SK-N-SH (cell line): ENCODE data around the gene RYR3. TPM values are rescaled to one million over a fixed set of nuclear protein-coding genes. Genes with fewer than 3 reads are reported as not detected.

ENCODE experiments used
- CTCF ChIA-PET: fragments of 300-600, 350-600 bp; formaldehyde crosslinking; extraction: SDS; loops from one replicate; lab custom pipeline; 2021; lab: Yijun Ruan, JAX
- POLR2A ChIA-PET: fragments of 350-600 bp; sonication (Branson Sonifier 250); formaldehyde crosslinking; extraction: SDS; loops from one replicate; lab custom pipeline; 2020; ENCODE audit warnings: antibody characterized with exemption, inconsistent platforms; lab: Yijun Ruan, JAX
- DNase-seq: peaks from one replicate; pipeline ENCODE4 v3.0.0; 2012
- H2AFZ ChIP-seq: fragments of 200-600 bp; sonication (generic); 2 replicates; pipeline ENCODE4 v1.8.1; 2016; ENCODE audit warnings: antibody characterized with exemption, mild to moderate bottlenecking, low read depth
- H3F3A ChIP-seq: fragments of 200-600 bp; sonication (generic); replicated peaks from 2 replicates; pipeline ENCODE3; 2016; ENCODE audit warnings: antibody characterized with exemption, mild to moderate bottlenecking; ENCODE audit not compliant: insufficient read depth
- H3K27ac ChIP-seq, 2 experiments: fragments of 200-500 bp in 1 of 2; fragments of 200-600 bp in 1 of 2; sonication (Bioruptor generic) in 1 of 2; sonication (generic), shearing (Covaris generic) in 1 of 2; 2 replicates each; pipeline versions ENCODE4 v1.5.1 to v1.6.1; 2014 to 2016; ENCODE audit warnings: low read depth in 2 of 2, inconsistent platforms in 1 of 2, low read length in 1 of 2, mild to moderate bottlenecking in 1 of 2, mixed read lengths in 1 of 2
- H3K27me3 ChIP-seq: fragments of 200-600 bp; sonication (generic), shearing (Covaris generic); 2 replicates; pipeline ENCODE4 v1.6.1; 2016; ENCODE audit warnings: mixed run types; ENCODE audit not compliant: insufficient read depth
- H3K36me3 ChIP-seq, 2 experiments: fragments of 200-500 bp in 1 of 2; fragments of 200-600 bp in 1 of 2; sonication (Bioruptor generic) in 1 of 2; sonication (generic) in 1 of 2; replicated peaks in 1 of 2; 2 replicates each; pipeline versions ENCODE3 to v1.5.1; 2014 to 2016; ENCODE audit warnings: low read length in 1 of 2, mild to moderate bottlenecking in 1 of 2; ENCODE audit not compliant: insufficient read depth in 2 of 2, control insufficient read depth in 1 of 2
- H3K4me1 ChIP-seq, 2 experiments: fragments of 200-500 bp in 1 of 2; fragments of 200-600 bp in 1 of 2; sonication (Bioruptor generic) in 1 of 2; sonication (generic), shearing (Covaris generic) in 1 of 2; 2 replicates each; pipeline versions ENCODE4 v1.5.1 to v1.6.1; 2014 to 2016; ENCODE audit warnings: low read depth in 1 of 2, low read length in 1 of 2, mixed run types in 1 of 2; ENCODE audit not compliant: insufficient read depth in 2 of 2, control insufficient read depth in 1 of 2
- H3K4me2 ChIP-seq: fragments of 200-600 bp; sonication (generic), shearing (Covaris generic); 2 replicates; pipeline ENCODE4 v1.6.1; 2017; ENCODE audit warnings: mixed run types
- H3K4me3 ChIP-seq, 2 experiments: fragments of 200-500 bp in 1 of 2; fragments of 200-600 bp in 1 of 2; sonication (Bioruptor generic) in 1 of 2; sonication (generic), shearing (Covaris generic) in 1 of 2; 2 replicates each; pipeline versions ENCODE4 v1.5.1 to v1.8.1; 2014 to 2016; ENCODE audit warnings: low read depth in 2 of 2, inconsistent platforms in 1 of 2, low read length in 1 of 2, mild to moderate bottlenecking in 1 of 2, mixed read lengths in 1 of 2, moderate library complexity in 1 of 2
- H3K79me2 ChIP-seq: fragments of 200-600 bp; sonication (generic); 2 replicates; pipeline ENCODE4 v1.8.1; 2017; ENCODE audit warnings: mild to moderate bottlenecking; ENCODE audit not compliant: insufficient read depth
- H3K9ac ChIP-seq: fragments of 200-600 bp; sonication (generic); 2 replicates; pipeline ENCODE4 v1.6.1; 2017; ENCODE audit warnings: mixed run types
- H3K9me2 ChIP-seq: fragments of 200-600 bp; sonication (generic); 2 replicates; pipeline ENCODE4 v1.6.1; 2017; ENCODE audit warnings: mixed run types
- H3K9me3 ChIP-seq: fragments of 200-600 bp; sonication (generic); 2 replicates; pipeline ENCODE4 v1.6.1; 2017; ENCODE audit warnings: mixed run types, mild to moderate bottlenecking, moderate library complexity
- H4K20me1 ChIP-seq: fragments of 200-600 bp; sonication (generic); 2 replicates; pipeline ENCODE4 v1.6.1; 2017; ENCODE audit warnings: mild to moderate bottlenecking, mixed run types; ENCODE audit not compliant: insufficient read depth
- CHD2 ChIP-seq: fragments of 150-350 bp; IDR thresholded peaks from 2 replicates; pipeline ENCODE4 v1.6.1; 2018; ENCODE audit warnings: low read length; ENCODE audit not compliant: partially characterized antibody
- ELF1 ChIP-seq: IDR thresholded peaks from 2 replicates; pipeline ENCODE4 v1.4.0; 2012
- FOSL2 ChIP-seq: IDR thresholded peaks from 2 replicates; pipeline ENCODE4 v1.4.0; 2012; ENCODE audit warnings: low read depth, mild to moderate bottlenecking, moderate library complexity, borderline replicate concordance
- FOXJ3 ChIP-seq: sonication (generic); formaldehyde crosslinking; IDR thresholded peaks from 2 replicates; pipeline ENCODE4 v1.5.1; 2020; ENCODE audit warnings: mild to moderate bottlenecking, missing genetic modification reagents
- GABPA ChIP-seq: IDR thresholded peaks from 2 replicates; pipeline ENCODE4 v1.4.0; 2012; ENCODE audit warnings: low read depth, mild to moderate bottlenecking
- MEF2A ChIP-seq: IDR thresholded peaks from 2 replicates; pipeline ENCODE4 v1.4.0; 2012; ENCODE audit warnings: low read depth, borderline replicate concordance
- NRF1 ChIP-seq: IDR thresholded peaks from 2 replicates; pipeline ENCODE4 v1.6.1; 2012; ENCODE audit warnings: low read depth, mild to moderate bottlenecking, low read length
- RXRA ChIP-seq: IDR thresholded peaks from 2 replicates; pipeline ENCODE4 v1.4.0; 2012; ENCODE audit warnings: low read depth, mild to moderate bottlenecking, borderline replicate concordance
- SMC3 ChIP-seq: IDR thresholded peaks from 2 replicates; pipeline ENCODE4 v1.6.1; 2012; ENCODE audit warnings: low read depth, low read length, improper control_type of control experiment
- YY1 ChIP-seq: IDR thresholded peaks from 2 replicates; pipeline ENCODE4 v1.4.0; 2012; ENCODE audit warnings: low read depth, mild to moderate bottlenecking
- WGBS: methylation state at CpG from one replicate; pipeline ENCODE4 v1.1.6; 2017; ENCODE audit warnings: low lambda C conversion rate; 5-methylcytosine and 5-hydroxymethylcytosine counted together
- polyA plus RNA-seq, 3 experiments: library from polyadenylated mRNA; depleted of rRNA; stranded (reverse); fragments of >200 nt; gene quantifications; 2 replicates each; pipeline ENCODE4 v1.2.3, GENCODE V29; 2012
- TF ChIP-seq, protein P1 (sequence below): IDR thresholded peaks from 2 replicates; pipeline ENCODE4 v1.4.0; 2012; ENCODE audit warnings: low read depth
- TF ChIP-seq, protein P2 (sequence below): fragments of 150-350 bp; IDR thresholded peaks from 2 replicates; pipeline ENCODE4 v1.6.1; 2016; ENCODE audit warnings: mild to moderate bottlenecking, low read depth, low read length
- TF ChIP-seq, protein P3 (sequence below): IDR thresholded peaks from 2 replicates; pipeline ENCODE4; 2012
- TF ChIP-seq, protein P4 (sequence below): fragments of 200-600 bp; sonication (generic); IDR thresholded peaks from 2 replicates; pipeline ENCODE4 v1.6.1; 2017; ENCODE audit warnings: antibody characterized with exemption, mild to moderate bottlenecking, moderate library complexity
- TF ChIP-seq, protein P5 (sequence below): IDR thresholded peaks from 2 replicates; pipeline ENCODE4 v1.4.0; 2012; ENCODE audit warnings: low read depth, borderline replicate concordance

RYR3 gene
- polyA plus RNA-seq, 1 of the 3 experiments (the other 2 are of a cell fraction): 0.02 TPM

DNA sequence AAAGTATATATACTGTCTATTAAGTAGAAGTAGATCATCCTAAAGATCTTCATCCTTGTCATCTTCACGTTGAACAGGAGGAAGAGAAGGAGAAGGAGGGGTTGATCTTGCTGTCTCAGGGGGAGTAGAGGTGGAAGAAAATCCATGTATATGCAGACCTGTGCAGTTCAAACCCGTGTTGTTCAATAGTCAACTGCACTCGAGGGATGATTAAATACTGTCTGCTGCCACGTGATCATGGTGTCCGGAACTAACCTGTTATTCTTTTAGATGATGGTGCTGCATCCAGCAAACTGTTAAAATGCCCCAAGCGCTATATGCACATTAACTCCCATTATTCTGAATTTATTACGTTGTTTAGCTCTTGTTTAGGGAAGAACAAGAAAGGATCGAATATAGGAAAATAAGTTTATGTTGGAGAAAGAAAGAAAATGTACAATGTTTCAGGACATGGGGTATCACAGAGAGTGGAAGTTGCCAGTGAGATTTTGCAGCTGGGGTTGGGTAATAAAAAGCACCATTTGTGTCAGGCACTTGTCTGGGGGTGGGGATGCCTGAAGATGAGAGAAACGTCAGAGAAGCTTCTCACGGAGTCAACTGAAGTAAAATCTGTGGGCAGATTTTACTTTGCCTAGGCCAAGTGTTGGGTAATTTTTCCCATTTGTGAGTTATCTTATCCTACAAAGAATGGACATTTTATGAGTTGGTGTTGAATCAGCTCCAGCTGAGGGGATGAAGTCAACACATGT, 229.2 kb downstream of the RYR3 start:
- 41% methylated on average over 10 of the region's 10 CpGs for WGBS
- CTCF ChIA-PET: no interaction called here
- Histone ChIP-seq H3K4me2 (no peak overlapping the region), H3K27ac (no peak overlapping the region), H4K20me1 (no peaks in the 10 kb centered on the region), H2AFZ (no peak overlapping the region), H3F3A (no peaks in the 10 kb centered on the region), H3K4me1 (no peaks in the 10 kb centered on the region), H3K9me2 (no peaks in the 10 kb centered on the region), H3K9ac (no peak overlapping the region), H3K79me2 (no peaks in the 10 kb centered on the region), H3K36me3 (no peaks in the 10 kb centered on the region), H3K9me3 (no peaks in the 10 kb centered on the region), H3K4me3 (no peak overlapping the region), H3K27me3 (no peaks in the 10 kb centered on the region)
- TF ChIP-seq YY1 (no peak), GABPA (no peak), FOSL2 (no peak), SMC3 (no peak), FOXJ3 (no peak), NRF1 (no peak), RXRA (no peak), ELF1 (no peak), MEF2A (no peak), CHD2 (no peak)
- TF ChIP-seq, protein P1, sequence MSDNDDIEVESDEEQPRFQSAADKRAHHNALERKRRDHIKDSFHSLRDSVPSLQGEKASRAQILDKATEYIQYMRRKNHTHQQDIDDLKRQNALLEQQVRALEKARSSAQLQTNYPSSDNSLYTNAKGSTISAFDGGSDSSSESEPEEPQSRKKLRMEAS: no peak
- TF ChIP-seq, protein P2, sequence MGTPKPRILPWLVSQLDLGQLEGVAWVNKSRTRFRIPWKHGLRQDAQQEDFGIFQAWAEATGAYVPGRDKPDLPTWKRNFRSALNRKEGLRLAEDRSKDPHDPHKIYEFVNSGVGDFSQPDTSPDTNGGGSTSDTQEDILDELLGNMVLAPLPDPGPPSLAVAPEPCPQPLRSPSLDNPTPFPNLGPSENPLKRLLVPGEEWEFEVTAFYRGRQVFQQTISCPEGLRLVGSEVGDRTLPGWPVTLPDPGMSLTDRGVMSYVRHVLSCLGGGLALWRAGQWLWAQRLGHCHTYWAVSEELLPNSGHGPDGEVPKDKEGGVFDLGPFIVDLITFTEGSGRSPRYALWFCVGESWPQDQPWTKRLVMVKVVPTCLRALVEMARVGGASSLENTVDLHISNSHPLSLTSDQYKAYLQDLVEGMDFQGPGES: no peak
- TF ChIP-seq, protein P3, sequence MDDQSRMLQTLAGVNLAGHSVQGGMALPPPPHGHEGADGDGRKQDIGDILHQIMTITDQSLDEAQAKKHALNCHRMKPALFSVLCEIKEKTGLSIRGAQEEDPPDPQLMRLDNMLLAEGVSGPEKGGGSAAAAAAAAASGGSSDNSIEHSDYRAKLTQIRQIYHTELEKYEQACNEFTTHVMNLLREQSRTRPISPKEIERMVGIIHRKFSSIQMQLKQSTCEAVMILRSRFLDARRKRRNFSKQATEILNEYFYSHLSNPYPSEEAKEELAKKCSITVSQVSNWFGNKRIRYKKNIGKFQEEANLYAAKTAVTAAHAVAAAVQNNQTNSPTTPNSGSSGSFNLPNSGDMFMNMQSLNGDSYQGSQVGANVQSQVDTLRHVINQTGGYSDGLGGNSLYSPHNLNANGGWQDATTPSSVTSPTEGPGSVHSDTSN: no peak
- TF ChIP-seq, protein P4, sequence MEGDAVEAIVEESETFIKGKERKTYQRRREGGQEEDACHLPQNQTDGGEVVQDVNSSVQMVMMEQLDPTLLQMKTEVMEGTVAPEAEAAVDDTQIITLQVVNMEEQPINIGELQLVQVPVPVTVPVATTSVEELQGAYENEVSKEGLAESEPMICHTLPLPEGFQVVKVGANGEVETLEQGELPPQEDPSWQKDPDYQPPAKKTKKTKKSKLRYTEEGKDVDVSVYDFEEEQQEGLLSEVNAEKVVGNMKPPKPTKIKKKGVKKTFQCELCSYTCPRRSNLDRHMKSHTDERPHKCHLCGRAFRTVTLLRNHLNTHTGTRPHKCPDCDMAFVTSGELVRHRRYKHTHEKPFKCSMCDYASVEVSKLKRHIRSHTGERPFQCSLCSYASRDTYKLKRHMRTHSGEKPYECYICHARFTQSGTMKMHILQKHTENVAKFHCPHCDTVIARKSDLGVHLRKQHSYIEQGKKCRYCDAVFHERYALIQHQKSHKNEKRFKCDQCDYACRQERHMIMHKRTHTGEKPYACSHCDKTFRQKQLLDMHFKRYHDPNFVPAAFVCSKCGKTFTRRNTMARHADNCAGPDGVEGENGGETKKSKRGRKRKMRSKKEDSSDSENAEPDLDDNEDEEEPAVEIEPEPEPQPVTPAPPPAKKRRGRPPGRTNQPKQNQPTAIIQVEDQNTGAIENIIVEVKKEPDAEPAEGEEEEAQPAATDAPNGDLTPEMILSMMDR: no peak
- TF ChIP-seq, protein P5, sequence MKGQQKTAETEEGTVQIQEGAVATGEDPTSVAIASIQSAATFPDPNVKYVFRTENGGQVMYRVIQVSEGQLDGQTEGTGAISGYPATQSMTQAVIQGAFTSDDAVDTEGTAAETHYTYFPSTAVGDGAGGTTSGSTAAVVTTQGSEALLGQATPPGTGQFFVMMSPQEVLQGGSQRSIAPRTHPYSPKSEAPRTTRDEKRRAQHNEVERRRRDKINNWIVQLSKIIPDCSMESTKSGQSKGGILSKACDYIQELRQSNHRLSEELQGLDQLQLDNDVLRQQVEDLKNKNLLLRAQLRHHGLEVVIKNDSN: no peak
- POLR2A ChIA-PET: interaction anchor here (0.6 kb wide), 1 partner anchor 293 kb away, joined by 3 read pairs; no protein-coding TSS in a partner anchor
- no peak for DNase-seq
